HG03097 (cell line): Measurements from ENCODE around the gene DPM3.

ENCODE experiments used
- ATAC-seq: cut with Tn5 transposase; IDR thresholded peaks from one replicate; pipeline ENCODE4 v1.9.1; 2021; ENCODE audit not compliant: unreplicated experiment, low FRiP score

The DPM3 gene

DNA sequence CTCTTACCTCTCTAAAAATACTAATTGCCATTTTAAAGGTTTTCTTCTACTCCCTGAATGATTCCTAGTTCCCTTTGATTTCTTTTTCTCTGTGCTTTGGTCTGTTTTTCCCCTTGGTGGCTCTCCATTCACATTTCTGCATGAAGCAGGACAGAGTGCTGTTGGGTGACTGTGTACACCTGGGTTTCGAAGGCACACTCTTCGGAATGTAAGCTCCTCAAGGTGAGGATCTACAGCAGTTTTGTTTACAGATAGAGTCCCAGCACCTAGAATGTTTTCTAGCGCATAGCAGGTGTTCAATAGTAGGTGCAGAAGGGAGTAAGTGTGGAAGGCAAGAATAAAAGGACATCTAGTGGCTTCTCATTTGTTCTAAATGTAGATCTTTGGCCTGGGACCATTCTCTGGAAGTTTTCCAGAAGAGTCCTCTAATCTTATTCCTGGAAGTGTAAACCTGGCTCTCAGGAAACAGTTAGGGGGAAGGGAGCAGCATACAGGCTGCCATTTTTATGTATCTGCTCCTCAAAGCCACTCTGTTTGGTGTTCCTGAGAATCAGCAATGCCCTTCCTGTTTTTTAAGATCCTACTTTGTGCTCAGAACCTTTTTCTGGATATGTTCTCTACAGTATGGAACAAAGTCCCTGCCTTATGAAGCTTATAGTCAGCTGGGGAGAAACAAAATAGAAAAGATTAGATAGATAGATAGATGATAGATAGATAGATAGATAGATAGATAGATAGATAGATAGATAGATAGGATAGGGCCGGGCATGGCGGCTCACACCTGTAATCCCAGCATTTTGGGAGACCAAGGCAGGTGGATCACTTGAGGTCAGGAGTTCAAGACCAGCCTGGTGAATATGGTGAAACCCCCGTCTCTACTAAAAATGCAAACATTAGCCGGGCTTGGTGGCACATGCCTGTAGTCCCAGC is 35.5 kb downstream of the DPM3 start:
- ATAC-seq, result no peak

DNA sequence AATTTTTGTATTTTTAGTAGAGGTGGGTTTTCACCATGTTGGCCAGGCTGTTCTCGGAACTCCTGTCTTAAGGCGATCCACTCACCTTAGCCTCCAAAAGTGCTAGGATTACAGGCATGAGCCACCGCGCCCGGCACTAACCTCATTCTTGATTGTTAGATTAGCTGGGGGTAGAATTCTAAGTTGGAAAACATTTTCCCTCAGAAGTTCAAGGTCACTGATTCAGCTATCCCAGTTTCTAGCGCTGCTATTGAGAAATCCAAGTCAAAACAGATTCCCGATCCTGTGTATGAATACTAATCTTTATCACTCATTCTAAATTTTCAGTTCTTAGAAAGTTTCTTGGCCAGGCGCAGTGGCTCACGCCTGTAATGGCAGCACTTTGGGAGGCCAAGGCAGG is 37.0 kb downstream of the DPM3 start:
- ATAC-seq, result no peak

GRCh38 chr1:155099331-155099730 is 41.0 kb downstream of the DPM3 start:
- ATAC-seq, result no peak

- no peak for ATAC-seq
These were observed 45.7 kb downstream of the DPM3 start for GRCh38 chr1:155094622-155094948.

DNA sequence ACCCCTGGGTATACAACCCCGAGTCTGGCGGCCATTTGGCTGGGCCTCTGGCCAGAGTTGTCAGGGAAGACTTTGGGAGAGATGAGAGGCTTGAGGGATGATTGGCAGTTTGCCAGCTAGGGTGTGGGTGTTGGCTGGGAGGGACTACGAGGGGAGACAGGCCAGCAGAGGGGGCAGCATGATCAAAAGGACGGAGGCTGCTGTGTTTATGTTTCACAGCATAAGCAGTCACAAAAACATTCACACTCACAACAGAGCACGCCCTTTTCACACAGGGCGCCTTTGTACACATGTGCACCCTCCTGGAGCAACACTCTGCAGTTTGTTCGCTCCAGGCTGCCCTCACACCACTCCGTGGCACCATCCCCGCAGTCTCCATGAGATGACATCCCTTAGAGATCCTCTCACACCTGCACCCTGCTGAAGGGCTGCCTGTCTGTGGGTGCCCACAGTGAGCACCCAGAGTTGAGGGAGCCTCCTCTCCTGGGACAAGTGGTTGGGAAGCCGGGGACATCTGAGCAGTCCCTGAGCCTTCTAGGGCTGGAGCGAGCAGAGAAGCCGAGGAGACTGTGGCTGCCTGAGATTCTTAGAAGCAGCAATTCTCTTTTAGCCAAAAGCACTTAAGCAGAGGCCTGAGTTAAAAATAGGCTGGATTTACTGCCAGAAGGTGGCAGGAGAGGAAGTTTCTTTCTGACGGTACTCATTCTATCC is 46.3 kb downstream of the DPM3 start:
- no peak for ATAC-seq

GRCh38 chr1:155092641-155093040 is 47.7 kb downstream of the DPM3 start:
- no peak for ATAC-seq

- no peak for ATAC-seq
These were observed 48.2 kb downstream of the DPM3 start for GRCh38 chr1:155092131-155092530.

GRCh38 chr1:155091071-155092051 is 49.0 kb downstream of the DPM3 start:
- no peak for ATAC-seq
